ENCODE results near the gene IQCN. TPM values are rescaled to one million over a fixed set of nuclear protein-coding genes. Genes with fewer than 3 reads are reported as not detected.

IQCN gene
- polyA plus RNA-seq, 3 donors, result 6.6 to 12.2 (median 7.2) TPM

Other genes starting within 250 kb of the IQCN start
- under 1 TPM; 0.16 to 0.44 (median 0.23) TPM for gene IL12RB1, start 187.5 kb downstream of the IQCN start, polyA plus RNA-seq (ENCODE audit: insufficient read length in 3 of 3)
- gene MAST3, start 176.7 kb downstream of the IQCN start, polyA plus RNA-seq (ENCODE audit: insufficient read length in 3 of 3), result 1 to 10 TPM; 4.6 to 9.2 (median 5.5) TPM
- gene PIK3R2, start 121.3 kb downstream of the IQCN start, polyA plus RNA-seq (ENCODE audit: insufficient read length in 3 of 3), result 10 to 100 TPM; 20.1 to 38.9 (median 30.4) TPM
- 10 to 100 TPM; 11.4 to 20.4 (median 11.7) TPM for gene IFI30, start 100.6 kb downstream of the IQCN start, polyA plus RNA-seq (ENCODE audit: insufficient read length in 3 of 3)
- gene MPV17L2, start 81.2 kb downstream of the IQCN start, polyA plus RNA-seq (ENCODE audit: insufficient read length in 3 of 3), result 10 to 100 TPM in 1 of 3 donors, 1 to 10 TPM in 2; 7.9 to 10.3 (median 8.2) TPM
- 1 to 10 TPM; 4.9 to 6.5 (median 5.4) TPM for gene RAB3A, start 70.4 kb downstream of the IQCN start, polyA plus RNA-seq (ENCODE audit: insufficient read length in 3 of 3)
- gene PDE4C, start 48.0 kb downstream of the IQCN start, polyA plus RNA-seq (ENCODE audit: insufficient read length in 3 of 3), result 1 to 10 TPM in 1 of 3 donors, under 1 TPM in 2; 0.30 to 1.8 (median 0.79) TPM
- gene JUND, start 7.2 kb upstream of the IQCN start, polyA plus RNA-seq (ENCODE audit: insufficient read length in 3 of 3), result 100 to 1,000 TPM in 2 of 3 donors, 10 to 100 TPM in 1; 71.4 to 135 (median 103) TPM
- gene LSM4, start 48.6 kb upstream of the IQCN start, polyA plus RNA-seq (ENCODE audit: insufficient read length in 3 of 3), result 100 to 1,000 TPM in 2 of 3 donors, 10 to 100 TPM in 1; 84.2 to 120 (median 108) TPM
- gene PGPEP1, start 66.1 kb upstream of the IQCN start, polyA plus RNA-seq (ENCODE audit: insufficient read length in 3 of 3), result 10 to 100 TPM; 20.9 to 35.3 (median 22.0) TPM
- 10 to 100 TPM in 1 of 3 donors, 1 to 10 TPM in 2; 2.2 to 10.4 (median 2.9) TPM for gene GDF15, start 111.7 kb upstream of the IQCN start, polyA plus RNA-seq (ENCODE audit: insufficient read length in 3 of 3)
- gene LRRC25, start 123.2 kb upstream of the IQCN start, polyA plus RNA-seq (ENCODE audit: insufficient read length in 3 of 3), result 1 to 10 TPM in 1 of 3 donors, under 1 TPM in 2; 0.75 to 1.6 (median 0.88) TPM
- gene SSBP4, start 144.9 kb upstream of the IQCN start, polyA plus RNA-seq (ENCODE audit: insufficient read length in 3 of 3), result 100 to 1,000 TPM in 2 of 3 donors, 10 to 100 TPM in 1; 52.4 to 115 (median 104) TPM
- gene ISYNA1, start 163.7 kb upstream of the IQCN start, polyA plus RNA-seq (ENCODE audit: insufficient read length in 3 of 3), result 100 to 1,000 TPM; 104 to 133 (median 123) TPM
- gene ELL, start 247.6 kb upstream of the IQCN start, polyA plus RNA-seq (ENCODE audit: insufficient read length in 3 of 3), result 10 to 100 TPM in 2 of 3 donors, 1 to 10 TPM in 1; 8.4 to 13.3 (median 10.6) TPM